ENCODE results near the gene TMEM132E.

DNA sequence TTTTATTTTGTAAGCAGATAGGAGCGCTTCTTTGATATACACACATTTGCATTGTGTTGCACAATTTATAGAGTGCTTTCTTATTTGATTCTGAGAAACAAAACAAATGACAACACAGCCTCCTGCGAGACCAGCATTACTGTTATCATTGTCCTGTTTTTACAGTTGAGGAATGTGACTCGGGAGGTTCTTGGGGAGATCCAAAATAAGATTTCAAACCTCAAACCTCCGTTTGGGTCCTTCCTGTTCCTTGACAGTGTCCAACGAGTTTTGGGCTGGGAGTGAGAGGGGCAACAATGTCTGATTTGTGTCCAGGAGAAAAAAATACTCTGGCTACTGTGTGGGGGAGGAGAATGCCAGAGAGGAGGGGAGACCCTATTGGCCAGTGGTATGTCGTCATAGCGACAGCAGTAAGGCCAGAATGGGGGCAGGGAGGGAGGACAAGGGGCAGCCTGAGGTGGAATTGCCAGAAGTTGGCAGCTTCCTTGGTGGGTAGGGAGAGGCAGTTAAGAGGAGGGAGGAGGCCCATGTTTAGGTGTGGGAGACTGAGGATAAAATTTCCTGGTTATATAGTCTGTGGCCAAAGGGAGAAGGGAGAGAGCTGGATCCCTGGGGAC, 45.5 kb downstream of the TMEM132E start:
- TF ChIP-seq, protein P1, sequence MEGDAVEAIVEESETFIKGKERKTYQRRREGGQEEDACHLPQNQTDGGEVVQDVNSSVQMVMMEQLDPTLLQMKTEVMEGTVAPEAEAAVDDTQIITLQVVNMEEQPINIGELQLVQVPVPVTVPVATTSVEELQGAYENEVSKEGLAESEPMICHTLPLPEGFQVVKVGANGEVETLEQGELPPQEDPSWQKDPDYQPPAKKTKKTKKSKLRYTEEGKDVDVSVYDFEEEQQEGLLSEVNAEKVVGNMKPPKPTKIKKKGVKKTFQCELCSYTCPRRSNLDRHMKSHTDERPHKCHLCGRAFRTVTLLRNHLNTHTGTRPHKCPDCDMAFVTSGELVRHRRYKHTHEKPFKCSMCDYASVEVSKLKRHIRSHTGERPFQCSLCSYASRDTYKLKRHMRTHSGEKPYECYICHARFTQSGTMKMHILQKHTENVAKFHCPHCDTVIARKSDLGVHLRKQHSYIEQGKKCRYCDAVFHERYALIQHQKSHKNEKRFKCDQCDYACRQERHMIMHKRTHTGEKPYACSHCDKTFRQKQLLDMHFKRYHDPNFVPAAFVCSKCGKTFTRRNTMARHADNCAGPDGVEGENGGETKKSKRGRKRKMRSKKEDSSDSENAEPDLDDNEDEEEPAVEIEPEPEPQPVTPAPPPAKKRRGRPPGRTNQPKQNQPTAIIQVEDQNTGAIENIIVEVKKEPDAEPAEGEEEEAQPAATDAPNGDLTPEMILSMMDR (IDR thresholded peaks at IDR 0.05; ENCODE audit: insufficient read depth, low read length): no peak
- no peak for TF ChIP-seq GABPA (IDR thresholded peaks at IDR 0.05; ENCODE audit: low read depth)
- no peak for TF ChIP-seq POLR2AphosphoS5 (IDR thresholded peaks at IDR 0.05; ENCODE audit: low read depth)

Data from HL-60 (cell line).